ENCODE measurements around the gene TEC.

GRCh38 chr4:48248559-48248953 lies 21.1 kb downstream of the TEC start:
- TF ChIP-seq RAD21 (IDR thresholded peaks at IDR 0.05; ENCODE audit: low read depth) (no peak), YY1 (IDR thresholded peaks at IDR 0.05; ENCODE audit: extremely low read depth, insufficient replicate concordance, low read depth, low read length) (no peak), CTCF (IDR thresholded peaks at IDR 0.05 in 2 of 3, conservative IDR thresholded peaks at IDR 0.05 in 1 of 3; ENCODE audit: borderline replicate concordance in 1 of 3, insufficient read depth in 1 of 3, low read depth in 2 of 3, low read length in 2 of 3) (no peak), JUND (IDR thresholded peaks at IDR 0.05) (no peak), ZNF274 (IDR thresholded peaks at IDR 0.05; ENCODE audit: low read depth, low read length) (no peak), EZH2 (IDR thresholded peaks at IDR 0.05) (no peak), FOSL1 (IDR thresholded peaks at IDR 0.05; ENCODE audit: low read depth) (no peak)
